GM12872 (cell line): Measurements from ENCODE around the gene CSRP3.

ENCODE experiments used
- CTCF ChIP-seq: IDR thresholded peaks from 3 replicates; pipeline ENCODE4 v1.5.1; 2011; ENCODE audit warnings: low read depth, mild to moderate bottlenecking, low read length, moderate library complexity; ENCODE audit not compliant: insufficient read depth

CSRP3 gene

DNA sequence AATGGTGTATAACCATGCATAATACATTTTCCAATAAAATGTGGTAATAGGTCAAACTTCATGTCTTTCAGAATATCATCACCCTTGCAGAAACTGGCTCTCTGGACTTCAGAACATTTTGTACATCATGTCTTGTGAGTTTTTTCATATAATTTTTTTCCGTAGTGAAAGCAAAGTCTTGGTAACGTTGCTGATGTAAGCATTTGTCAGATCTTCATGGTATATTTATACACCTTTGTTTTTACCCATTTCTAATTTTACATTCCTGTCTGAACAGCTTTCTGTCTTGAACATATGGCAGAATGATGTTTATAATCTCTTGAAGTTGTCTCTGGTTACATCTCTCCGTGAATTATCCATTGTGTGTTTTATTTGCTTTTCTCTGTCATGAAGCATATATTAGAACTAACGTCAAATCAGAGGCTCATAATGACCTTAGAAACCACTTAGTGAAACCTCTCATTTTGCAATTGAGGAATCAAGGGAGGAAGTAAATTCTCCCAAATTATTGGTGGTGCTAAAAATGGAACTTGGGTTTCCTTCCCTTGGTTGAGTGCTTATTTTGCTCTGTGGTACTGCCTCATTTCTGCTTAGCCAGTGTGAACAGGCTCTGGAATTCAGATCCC lies 37.4 kb downstream of the CSRP3 start:
- no peak for TF ChIP-seq CTCF

- no peak for TF ChIP-seq CTCF
Measured at GRCh38 chr11:19163617-19164016, 38.2 kb downstream of the CSRP3 start.

DNA sequence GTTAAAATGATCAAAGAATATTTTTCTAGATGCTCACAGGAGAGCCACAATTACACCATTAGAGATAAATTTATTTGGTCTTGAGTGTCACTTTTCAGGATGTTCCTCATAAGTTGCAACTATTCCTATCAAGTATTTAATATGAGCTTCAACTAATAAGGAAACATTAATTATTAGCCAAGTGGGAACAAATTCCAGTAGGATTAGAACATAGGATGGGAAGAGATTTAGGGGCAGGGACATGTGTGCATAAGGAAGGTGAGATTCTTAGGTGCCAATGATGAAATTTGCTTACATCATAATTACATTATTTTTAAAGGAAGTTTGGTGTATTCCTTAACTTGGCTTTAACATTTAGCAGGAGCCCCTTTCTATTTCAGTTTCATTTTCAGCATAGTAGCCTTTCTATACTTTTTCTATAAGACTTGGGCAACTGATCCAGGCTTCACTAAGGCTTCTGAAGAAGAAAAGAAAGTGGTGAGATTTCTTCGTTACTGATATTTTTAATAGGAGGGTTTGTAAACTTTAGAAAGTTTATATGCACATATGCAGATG lies 38.8 kb downstream of the CSRP3 start:
- no peak for TF ChIP-seq CTCF

GRCh38 chr11:19161651-19162050 lies 40.1 kb downstream of the CSRP3 start:
- TF ChIP-seq CTCF: no peak

GRCh38 chr11:19160847-19161246 lies 40.9 kb downstream of the CSRP3 start:
- TF ChIP-seq CTCF: no peak

DNA sequence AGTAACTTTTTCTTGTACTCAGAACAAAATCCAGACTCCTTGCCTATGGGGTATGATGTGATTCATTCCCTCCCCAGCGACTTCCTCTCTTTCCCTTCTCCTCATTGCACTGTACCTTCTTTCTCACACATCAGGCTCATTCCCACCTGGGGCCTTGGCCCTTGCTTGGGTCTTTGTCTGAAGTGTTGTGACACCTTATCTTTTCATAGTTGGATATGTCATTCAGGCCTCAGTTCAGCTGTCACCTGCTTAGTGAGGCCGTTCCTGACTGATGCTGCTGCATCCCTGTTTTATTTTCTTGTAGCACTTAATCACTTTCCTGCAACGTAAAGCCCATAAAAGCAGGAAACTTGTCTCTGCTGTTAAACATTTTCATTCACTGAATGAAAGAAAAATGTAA lies 44.9 kb downstream of the CSRP3 start:
- no peak for TF ChIP-seq CTCF

GRCh38 chr11:19145319-19145718 lies 56.5 kb downstream of the CSRP3 start:
- no peak for TF ChIP-seq CTCF
